Measurements from ENCODE around the gene SH3GL1.

SH3GL1 gene

DNA sequence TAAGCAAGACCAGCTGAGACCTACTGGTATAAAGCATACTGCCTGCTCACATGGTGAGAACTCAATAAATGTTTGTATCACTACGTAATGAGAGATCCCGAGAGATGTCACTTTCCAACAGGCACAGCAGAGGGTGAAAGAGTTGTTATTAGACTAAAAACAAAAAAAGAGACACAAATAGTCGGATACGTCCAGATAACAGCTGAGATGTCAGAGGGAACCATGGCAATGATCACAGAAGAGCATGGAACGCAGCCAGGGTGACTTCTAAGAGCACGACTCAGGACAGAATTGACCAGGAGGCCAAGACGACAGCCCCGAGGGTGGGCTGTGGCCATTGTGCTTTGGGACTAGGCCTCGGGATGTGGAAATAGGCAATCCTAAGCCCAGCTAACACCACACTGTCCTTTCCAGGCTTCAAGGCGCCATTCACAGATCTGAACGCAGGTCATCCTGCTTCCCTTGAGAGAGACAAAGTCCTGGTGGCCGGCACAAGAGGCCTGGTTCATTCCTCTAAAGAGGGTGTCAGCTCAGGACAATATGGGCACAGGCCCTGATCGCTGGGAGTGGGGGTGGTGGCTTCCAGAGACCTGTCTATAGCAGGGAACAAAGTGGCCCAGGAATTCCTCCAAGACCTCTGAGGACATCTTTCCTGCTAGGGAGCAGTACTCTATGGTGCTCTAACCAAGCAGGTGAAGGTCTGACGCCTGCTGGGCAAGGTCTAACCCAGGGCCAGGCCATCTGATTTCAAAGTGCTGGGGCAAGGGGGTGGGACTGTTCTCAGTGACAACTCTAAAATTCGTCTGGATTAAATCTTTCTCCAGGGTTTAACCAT lies 3.2 kb downstream of the SH3GL1 start:
- DNase-seq: no peak

DNA sequence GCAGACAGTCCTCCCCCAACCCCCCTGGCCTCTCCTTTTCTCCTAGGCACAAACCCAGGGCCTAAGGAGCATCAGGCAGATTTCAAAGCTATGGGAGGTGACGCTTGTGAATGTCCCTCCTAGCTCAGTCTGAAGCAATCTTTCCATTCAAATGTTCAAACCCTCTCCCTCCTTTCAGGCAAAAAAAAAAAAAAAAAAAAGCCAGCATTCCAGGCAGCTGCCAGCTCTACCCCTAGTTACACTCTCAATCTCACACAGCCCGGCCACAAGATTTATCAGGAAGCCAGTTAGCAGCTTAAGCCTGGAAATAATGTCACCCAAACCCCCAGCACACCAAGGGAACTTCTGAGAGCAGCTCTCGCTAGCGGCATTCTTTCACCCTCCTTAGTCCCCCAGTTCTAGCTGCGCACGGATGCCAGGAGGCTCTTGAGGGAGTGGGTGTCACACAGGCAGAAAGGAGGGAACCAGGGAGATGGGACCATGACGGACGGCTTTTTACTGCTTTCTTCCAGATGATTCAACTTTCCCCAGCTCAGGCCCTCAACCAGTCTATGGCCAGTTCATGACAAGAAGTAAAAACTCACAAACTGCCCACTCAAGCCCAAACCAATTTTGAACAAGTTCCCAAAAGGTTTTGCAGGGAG lies 6.3 kb downstream of the SH3GL1 start:
- DNase-seq: no peak

DNA sequence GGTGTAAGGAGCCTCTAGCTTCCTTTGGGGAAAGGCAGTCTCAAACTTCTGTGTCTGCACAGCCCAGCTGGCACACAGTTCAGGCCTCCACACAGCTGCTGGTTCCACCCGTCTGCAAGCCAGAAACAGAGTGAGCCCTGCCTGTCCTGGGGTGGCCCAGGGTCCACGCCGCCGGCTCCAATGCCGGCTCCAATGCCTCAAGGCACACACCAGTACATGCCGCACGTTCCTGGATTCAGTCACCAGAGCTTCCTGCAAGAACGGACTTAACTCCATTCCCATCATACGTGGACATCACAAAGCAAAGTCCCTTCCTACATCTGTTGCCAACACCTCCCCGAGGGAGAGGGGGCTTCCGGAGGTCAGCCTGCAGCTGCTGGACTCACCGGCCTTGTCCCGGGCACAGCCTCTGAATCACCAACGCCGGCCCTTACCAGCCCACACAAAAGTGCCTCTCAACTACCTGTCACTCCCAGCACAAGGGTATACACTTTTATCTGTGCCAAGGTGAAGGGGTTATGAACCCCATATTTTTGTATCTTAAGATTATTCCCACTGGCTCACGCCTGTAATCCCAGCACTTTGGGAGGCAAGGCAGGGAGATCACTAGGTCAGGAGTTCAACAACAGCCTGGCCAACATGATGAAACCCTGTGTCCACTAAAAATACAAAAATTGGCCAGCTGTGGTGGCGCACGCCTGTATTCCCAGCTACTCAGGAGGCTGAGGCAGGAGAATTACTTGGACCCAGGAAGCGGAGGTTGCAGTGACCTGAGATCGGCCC lies 8.5 kb downstream of the SH3GL1 start:
- no peak for DNase-seq

DNA sequence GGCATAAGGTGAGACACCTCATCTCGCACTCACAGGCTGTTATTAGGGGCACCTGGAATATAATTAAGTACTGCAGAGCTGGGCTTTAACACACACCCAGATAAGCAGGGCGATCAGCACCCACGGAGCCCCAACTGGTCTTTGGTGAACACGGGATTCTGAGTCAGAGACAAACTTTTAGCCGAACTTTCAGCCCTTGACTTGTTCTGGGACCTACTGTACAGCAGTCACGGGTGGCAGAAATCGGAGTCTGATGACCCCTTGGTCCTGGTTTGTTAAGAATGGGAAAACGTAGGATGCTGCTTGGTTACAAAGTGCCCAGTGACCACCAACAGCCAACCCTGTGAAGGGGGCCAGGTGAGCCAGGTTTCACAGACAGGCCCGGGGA lies 9.0 kb downstream of the SH3GL1 start:
- no peak for DNase-seq

DNA sequence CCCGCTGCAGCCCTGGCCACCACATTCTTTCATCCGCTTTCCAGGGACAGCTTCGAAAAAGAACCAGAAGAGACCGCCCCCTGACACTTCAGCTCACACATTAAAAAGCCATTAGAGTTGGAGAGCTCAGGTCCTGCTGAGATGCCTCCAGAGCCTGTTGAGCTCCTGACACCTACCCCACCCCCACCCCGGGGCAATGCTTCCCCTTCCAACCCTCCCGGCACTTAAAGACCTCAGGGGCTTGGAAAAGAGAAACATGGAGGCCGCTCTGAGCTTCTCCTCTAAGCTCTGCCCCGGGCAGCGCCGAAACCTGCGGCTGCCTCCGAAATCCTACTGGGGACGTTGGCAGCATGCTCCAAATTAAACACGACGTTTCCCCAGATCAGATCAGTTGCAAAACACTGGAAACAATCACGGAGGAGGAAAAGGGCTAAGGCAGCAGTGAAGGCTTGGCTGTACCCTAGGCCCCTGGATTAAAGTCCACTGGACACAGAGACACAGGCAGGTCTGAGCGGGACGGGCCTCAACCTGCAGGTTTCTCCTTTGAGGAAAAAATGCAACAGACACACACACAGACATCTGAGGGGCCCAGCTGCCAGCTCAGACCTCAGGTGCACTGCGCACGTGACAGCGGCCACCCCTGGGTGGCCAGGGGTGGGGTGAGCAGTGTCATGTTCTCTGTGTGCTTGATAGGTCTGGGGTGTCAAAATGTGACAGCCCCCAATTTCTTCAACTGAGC lies 9.6 kb downstream of the SH3GL1 start:
- no peak for DNase-seq

DNA sequence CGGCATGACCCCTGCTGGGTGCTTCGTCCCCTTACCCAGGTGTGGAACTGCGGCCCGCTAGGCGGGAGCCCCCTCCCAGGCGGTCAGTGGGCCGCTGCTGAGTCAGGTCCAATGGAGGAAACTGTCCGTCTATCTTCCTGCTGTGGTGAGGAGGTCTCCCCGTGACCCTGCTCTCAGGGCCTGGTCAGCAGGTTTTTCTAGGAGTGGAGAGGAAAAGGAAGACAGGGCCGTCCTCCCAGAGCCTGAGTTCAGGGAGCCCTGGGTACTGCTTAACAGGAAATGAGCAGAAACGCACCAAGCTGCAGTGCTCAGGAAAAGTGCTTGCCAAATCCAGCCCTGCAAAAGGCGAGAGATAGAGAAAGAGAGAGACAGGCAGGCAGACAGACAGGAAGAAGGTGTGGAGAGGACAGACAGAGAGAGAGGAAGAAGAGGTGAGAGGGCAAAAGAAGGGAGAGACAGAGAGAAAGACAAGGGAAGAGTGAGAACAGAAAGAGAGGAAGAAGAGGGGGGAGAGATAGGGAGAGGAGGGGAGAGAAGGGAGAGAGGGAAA lies 10.3 kb downstream of the SH3GL1 start:
- DNase-seq: no peak

DNA sequence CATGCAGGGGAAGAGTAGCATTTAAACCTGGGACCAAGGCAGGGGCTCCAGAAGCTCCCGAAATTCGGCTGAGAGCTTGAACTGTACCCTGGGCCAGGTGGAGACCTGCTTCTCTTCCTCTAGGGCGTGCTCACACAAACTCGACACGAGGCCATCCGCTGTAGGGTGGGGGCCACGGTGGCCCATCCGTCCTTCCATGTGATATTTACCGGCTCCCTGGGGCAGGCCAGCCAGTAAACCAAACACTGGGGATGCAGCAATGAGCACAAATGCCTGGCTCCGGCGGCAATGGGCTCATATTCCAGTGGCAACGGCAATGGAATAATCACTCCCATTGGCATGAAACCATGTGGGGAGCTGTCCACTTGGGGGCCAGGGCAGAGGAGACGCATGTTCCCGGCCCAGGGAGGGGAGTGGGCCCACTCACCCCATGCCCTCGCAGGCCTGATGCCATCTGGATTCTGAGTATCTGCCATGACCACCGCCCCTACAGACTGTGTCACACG lies 10.8 kb downstream of the SH3GL1 start:
- DNase-seq: no peak

DNA sequence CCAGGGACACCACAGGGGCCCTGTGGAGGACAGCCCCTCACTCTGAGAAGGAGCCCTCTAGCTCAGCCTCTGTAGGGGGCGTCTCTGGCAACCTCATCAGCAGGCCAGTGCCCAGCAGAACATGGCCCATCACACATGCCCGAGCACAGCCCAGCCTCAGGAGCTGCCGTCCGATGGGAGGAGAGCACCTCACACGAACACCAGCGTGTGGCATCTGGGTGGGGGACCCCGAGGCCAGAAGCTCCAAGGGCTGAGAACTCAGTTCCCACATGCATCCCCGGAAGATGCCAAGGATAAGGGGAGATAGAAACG lies 11.3 kb downstream of the SH3GL1 start:
- DNase-seq: no peak

DNA sequence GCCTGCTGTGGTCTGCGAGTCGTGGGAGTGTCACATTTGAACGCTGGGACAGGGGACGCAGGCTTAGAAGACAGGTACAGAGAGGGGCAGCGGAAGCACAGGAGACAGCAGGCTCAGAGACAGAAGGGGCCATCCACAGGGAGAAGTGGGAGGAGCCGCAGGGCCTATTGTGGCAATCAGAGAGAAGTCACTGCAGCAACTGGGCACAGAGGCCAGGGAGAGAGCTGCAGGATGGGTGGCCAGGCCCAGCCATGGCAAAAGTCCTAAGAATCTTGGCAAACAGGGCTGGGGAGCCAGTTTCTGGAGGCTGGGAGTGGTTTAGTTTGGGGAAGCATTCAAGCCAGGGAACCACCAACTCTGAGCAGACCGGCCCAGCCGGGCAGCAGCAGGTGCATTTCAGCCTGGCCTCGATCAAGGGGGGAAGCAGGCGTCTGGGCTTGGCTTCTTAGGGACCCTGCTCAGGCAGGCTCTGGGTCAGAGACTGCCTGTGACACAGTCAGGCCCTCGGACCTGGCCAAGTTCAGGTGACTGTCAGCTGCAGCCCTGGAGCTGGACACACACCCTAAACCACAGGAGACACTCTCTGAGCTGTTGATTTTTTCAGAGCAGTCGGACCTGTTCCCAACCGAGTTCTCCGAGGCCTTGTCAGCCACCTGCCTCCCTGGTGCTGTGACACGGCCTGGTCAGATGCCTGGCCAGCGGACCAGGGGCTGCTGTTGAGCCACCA lies 11.8 kb downstream of the SH3GL1 start:
- DNase-seq: no peak

DNA sequence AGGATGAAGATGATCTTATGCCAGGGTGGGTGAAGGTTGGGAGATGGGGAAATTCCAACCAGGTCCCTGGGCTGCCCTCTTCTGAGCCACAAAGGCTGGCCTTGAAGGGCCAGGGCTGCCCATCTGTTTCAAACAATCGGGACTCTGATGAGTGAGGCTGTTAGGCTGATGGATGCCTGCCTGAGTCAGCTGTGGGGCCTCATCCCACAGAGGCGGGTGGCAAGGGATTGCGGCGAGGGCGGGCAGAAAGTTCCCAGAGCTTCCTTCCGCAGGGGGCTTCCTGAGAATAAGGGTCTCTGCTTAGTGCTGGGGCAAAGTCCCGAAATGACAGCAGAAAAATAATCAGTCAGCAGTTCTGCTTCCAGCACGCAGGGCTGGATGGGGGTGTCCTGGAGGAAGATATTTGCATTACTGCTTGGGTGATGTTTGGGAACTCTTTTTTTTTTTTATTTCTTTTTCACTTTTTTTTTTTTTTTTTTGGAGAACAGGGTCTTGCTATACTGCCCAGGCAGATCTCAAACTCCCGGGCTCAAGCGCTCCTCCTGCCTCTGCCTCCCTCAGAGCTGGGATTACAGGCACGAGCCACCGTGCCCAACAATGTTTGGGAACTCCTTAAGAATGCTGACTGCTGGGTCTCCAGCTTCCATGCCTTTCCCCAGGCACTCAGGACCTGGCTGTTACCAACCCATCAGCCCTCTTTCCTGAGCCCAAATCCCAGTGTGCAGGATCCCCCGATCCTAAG lies 14.1 kb downstream of the SH3GL1 start:
- DNase-seq: peak in 1 of 3 donors; percentile 44

DNA sequence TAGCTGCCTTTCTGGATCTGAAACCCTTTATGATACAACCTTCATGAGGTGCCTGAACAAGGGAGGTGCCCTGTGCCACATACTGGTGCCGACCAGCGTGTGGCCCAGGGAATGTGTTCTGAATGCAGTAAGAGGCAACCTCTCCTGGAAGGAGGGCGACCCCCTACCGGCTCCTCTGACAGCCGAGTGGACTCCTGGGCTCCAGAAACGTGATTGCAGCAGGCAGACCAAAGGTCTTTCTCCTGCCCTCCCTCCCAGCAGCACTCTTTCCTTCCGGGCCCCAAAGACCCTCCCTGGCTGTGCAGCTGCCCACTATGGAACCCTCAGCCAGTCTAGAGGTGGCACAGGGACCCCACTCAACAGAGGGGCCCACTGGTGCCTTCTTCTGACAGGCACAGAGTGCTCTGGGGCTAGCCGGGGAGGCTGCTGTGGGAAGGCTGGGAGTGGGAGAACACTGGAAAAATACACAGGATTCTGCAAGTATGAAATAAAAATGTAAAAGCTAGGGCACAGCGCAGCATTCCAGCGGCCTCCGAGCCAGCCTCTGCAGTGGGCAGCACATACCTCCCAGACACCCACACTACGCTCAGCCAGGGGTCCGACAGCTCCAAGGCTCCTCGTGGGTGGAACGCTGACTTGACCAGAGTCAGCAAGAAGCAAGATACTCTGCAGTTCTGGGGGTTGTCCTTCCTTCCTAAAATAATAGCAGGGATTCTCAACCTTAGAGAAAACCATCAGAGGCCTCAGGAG lies 14.9 kb downstream of the SH3GL1 start:
- DNase-seq: no peak

DNA sequence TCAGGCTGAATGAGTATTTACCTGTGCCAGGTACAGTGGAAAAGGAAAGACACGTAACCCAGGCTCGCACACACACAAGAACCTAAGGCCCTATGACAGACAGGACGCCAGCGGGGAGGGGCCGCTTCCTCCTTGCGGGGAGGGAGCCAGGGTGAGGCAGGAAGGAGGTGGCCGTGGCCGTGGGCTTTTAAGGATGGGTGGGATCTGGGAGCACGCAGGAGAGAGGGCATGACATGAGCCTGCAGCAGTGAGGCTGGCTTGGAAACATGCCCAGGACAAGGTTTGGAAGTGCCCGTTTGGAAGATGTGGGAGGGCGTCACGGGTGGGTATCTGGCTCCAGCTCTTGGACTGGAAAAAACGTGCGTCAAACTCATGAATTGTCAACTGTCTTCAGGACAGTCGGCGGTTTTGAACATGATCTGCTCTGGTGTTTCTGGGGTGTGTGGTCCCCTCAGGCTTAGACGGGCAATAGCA lies 20.1 kb downstream of the SH3GL1 start:
- peak in 2 of 3 donors; percentile 33 to 58 for DNase-seq

DNA sequence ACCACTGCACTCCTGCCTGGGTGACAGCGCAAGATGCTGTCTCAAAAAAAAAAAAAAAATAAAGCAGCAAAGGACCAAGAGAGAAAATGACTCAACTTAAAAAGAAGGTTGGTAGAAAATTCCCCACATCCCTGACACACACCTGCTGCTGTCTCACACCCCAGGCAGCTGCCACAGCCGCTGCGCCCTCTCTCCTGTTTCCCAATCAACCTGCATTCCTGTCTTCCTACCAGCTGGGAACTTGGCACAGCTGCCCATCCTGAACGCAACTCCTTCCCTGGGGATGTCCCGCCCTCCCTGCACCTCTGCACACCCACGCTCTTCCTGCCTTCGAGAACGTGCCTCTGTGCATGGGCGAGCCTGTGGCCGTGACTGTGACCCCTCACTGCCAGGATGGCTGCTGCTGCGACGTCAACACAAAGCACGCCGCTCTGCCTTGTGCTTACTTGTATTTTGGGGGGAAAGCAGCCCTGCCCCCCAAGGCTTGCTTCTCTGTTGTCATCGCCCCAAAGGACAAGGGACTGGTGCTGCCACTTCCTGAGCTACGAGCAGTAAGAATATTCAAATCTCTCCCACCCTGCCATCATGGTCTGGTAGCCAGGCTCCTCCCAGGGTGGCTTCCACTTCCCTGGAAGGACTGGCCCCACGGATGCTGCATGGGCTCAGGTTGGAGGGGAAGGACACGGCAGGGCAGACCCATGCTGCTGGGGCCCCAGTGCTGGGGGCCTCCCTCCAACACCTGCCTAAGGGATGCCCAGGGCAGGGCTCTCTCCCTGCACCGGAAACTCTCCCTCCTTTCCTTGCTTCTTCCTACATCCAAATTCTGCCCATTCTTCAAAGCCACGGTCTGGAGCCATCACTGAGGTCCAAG lies 20.7 kb downstream of the SH3GL1 start:
- no peak for DNase-seq

DNA sequence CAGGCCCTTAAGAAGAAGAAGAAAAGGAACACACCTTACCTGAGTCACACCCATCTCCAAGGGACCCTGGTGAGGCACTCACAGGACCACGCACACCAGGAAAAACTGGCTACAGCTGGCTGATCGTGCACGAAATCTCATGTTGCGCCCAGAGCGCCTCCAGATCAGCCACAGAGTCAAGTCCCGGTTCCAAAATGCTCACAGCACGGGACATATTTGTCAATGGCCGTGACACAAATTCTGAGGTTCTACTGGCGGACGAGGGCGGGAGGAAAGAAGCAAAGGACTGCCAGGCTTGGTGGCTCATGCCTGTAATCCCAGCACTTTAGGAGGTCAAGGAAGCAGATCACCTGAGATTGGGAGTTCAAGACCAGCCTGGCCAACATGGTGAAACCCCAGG lies 21.5 kb downstream of the SH3GL1 start:
- DNase-seq: no peak

DNA sequence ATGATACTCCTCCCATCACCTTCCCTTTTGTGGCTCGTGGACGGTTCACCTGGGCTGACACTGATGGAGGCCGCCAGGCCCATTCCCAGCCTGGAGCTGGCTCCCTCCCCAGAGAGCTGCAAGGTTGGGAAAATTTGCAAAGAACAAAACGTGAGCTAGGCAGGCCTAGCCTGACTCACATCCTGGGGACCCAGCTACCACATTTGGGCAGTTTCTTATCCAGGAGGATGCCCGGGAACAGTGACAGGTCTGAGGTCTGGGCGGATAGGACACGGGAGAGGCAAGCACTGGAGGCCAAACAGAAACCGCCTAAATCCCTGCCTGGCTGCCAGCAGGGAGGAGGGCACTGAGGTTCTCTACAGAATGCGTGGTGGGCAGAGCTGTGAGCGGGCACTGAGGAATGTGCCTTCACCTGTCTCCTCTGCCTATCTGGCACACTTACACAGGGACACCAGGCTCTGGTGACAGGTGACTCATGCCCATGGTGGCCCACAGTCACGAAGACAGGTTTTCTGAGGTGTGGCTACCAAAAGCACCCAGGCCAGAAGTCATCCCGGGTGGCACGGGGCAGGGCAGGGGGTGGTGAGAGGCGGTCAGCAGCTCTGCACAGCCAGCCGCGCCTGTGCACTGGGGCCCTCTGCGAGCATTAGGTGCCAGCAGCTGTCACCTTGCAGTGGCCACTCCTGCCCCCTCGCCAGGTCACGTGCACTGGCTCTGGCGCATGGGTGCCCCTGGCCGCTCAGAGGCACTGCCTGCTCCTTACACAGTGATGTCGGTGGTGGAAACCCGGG lies 23.2 kb downstream of the SH3GL1 start:
- no peak for DNase-seq

DNA sequence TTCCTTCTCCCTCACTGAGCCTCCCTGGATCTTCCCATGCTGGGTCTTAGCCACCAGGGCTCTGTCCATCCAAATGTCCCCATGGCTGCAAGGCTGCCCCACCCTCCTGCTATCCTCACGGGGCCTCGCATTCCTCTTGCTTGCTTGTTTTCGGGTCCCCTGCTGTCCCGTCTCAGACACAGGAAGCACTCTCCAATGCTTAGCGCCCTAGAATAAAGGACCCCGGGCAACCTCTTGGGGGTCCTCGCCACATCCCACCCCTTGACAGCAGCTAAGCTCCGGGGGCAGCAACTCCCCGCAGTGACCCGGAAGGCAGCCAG lies 23.7 kb downstream of the SH3GL1 start:
- DNase-seq: no peak

DNA sequence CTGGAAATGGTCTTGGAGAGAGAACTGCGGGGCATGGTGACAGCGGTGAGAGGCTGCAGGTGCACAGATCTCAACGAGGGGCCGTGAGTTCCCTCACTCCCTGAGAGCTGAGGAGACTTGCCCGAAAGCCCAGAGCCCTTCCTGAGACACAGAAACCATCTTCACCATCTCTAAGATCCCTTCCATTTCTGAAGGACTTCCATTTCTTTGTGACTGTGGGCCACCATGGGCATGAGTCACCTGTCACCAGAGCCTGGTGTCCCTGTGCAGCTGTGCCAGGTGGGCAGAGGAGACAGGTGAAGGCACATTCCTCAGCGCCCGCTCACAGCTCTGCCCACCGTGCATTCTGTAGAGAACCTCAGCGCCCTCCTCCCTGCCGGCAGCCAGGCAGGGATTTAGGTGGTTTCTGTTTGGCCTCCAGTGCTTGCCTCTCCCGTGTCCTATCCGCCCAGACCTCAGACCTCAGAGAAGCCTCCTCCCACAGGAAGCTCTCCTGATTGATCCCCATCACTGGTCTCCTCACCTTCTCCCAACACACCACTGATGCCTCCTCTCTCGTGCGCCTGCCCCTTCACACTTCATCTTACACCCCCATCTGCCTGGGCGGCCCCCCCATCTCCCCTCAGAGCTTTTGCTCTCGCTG lies 24.2 kb downstream of the SH3GL1 start:
- DNase-seq: no peak
